HG02840 (cell line): ENCODE results near the gene PNCK.

ENCODE experiments used
- ATAC-seq: cut with Tn5 transposase; IDR thresholded peaks from one replicate; pipeline ENCODE4 v1.9.1; 2021; ENCODE audit warnings: mild to moderate bottlenecking, moderate library complexity, moderate number of reproducible peaks; ENCODE audit not compliant: unreplicated experiment, low FRiP score

Gene PNCK

DNA sequence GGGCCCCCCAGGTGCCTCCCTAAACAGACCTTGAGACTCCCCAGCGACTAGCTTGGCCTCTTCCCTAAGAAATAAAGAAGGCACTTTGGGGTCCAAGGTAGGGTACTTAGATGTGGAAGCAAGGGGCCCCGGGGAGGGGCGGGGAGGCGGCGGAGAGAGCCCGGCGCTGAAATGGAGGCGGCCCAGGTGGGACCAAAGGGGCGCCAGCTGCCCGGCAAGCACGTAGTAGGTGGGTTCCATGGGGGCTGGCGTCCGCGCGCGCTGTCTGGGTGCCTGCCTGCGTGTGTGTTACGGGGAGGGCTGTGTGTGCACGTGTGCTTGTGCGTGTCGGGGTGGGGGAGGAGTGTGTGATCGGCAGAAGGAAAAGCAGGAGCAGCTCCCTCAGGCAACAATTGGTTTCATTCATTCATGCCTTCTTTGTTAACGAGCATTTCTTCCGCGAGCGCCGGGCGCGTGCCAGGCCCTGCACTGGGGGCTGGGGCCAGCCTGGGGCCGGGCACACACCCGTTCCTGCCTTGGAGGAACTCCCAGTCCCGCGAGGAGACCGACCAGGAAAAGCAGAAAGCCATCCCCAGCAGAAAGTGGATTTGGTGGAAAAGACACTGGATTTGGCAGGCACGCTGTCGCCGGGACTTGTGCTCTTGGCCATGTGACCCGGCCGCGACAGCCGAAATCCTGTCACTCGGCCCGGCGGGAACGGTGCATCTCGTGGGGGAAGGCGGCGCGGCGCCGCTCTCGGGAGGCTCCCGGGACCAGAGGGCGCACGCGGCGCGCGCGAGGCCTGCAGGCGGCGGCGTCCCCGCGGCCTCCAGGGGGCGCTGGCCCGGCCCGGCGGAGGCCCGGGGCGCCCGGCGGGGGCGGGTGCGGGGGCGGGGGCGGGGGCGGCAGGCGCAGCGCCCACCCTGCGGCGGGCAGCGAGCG, 29.9 kb downstream of the PNCK start:
- ATAC-seq, result no peak

- ATAC-seq, result no peak
Measured at GRCh38 chrX:153642655-153643430, 30.8 kb downstream of the PNCK start.

DNA sequence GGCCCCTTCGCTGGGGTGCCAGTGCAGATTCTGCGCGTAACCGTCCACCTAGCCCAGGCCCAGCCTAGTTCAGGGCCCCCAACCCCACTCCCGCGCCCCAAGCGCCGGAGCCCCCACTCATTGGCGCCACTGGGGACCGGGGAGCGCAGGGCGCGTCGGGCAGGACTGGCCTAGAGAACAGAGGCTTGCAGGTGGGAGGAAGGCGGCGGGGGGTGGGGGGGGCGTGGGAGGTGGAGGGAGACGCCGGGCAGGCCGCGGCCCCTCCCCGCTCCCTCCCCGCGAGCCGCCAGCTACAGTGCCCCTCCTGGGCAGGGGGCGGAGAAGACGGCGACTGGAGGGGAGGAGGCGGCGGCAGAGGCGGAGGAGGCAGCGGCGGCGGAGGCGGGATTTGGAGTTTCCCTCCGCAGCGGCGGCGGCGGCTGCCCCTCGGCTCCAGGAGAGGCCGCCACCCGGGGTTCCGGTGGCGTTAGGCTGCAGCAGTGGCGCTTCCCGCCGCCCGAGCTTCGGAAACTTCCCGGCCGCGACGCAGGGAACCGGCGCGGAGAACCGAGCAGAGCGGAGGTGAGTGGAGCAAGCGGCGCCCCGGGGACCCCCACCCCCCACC, 31.5 kb downstream of the PNCK start:
- no peak for ATAC-seq

DNA sequence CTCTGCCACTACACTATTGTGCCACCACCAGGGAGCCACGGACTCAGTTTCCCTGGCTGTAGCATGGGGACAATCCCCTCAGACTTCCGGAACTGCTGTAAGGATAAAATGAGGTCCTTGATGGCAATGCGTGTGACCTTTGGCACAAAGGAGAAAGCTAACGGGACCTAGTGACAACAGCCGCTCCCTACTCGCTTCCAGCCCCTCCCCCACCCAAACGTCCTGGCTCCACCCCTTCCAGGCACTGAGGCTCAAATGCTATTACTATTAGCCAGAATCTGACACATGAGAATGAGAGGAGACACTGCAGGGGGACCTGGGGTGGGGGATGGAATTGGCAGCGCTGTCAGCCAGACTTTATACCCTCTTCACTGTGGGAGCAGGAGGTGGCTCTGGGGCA, 32.0 kb downstream of the PNCK start:
- no peak for ATAC-seq

DNA sequence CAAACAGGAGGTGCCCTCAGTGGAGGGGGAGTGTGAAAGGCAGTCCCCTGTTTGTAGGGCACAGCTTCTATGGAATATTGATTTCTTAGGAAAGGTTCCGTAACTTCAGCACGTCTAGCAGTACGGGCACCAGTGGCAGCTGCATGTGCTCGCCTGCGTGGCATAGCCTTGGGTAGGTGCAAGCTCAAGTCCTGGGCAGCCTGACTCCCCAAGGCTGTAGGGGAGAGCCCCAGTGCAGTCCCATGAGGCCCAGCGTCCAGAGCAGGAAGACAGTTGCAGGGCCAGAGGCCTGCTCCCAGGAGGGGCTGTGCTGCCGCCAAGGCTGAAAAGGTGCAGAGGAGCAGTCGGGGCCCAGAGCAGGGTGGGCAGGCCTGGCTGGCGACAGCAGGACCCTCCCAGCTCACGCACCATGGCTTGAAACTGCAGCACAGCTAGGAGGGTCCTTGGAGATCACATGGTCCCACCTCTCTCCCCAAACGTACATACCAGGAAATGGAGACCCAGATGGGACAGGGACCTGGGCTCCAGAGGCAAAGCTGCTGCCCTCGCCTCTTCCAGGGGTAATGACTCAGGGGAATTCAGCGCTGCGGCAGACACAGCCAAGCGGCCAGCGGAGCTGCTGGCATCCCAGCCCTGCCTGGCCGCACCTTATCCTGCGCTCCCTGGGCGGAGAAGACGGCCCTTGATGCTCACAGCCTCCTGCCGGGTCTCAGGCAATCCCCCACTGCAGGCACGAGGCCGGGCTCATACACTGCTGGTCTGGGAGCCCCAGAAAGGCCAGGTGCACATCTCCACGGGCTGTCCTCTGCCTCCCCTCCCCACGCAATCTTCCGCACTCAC, 32.7 kb downstream of the PNCK start:
- no peak for ATAC-seq

- no peak for ATAC-seq
Measured at GRCh38 chrX:153640045-153640686, 33.4 kb downstream of the PNCK start.

GRCh38 chrX:153639177-153640044, 34.2 kb downstream of the PNCK start:
- no peak for ATAC-seq

DNA sequence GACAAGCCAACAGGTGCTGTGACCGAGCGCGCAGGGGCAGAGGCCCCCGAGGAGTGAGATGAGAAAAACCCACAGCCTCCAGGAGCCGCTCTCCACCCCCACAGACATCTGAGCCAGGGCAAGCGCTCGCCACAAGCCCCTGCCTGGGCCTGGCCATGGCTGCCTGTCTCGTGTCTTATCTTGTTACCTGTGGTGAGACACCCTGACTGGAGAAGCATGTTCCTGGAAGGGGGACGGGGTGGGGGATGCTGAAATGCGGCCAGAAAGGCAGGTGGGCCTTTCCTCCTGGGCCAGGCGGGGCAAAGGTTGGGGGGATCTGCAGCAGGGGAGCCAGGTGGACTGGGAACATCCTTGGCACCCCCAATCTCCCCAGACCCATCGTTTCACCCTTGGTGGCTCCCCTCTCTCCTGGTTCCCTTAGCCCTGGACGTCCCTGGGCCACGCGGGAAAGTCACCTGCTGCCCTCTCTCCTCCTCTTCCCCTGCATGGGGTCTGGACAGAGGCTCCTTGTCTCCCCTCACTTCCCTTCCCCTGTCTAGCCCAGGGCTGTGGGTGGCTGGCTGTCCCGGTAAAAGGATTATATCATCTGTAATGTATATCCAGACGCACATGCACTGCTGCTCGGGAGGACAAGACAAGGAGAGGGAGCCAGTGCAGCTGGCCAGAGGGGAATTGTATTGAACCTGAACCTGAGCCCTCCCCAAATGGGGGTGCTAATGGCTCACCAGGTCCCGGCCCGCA, 35.0 kb downstream of the PNCK start:
- ATAC-seq, result no peak

- ATAC-seq, result no peak
Measured at GRCh38 chrX:153638041-153638371, 35.6 kb downstream of the PNCK start.

- no peak for ATAC-seq
Measured at GRCh38 chrX:153637121-153638040, 36.2 kb downstream of the PNCK start.

DNA sequence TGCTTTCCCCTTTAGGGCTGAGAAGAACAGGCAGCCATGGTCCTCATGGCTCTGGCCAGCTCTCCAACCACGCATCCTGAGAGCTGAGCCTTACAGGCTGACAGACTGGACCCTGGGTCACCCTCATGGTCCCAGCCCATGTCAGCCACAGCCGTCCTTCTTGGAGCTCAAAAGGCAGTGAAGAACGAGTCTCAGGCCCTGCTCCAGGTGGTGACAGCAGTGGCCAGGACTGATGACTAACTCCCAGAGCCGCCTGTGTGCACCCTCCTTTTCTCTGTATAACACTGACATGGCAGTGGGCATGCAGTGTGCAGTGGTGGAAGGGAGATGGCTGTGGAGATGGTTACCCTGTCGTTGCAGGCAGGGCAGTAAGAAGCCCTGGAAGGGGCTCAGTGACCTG, 36.9 kb downstream of the PNCK start:
- no peak for ATAC-seq

DNA sequence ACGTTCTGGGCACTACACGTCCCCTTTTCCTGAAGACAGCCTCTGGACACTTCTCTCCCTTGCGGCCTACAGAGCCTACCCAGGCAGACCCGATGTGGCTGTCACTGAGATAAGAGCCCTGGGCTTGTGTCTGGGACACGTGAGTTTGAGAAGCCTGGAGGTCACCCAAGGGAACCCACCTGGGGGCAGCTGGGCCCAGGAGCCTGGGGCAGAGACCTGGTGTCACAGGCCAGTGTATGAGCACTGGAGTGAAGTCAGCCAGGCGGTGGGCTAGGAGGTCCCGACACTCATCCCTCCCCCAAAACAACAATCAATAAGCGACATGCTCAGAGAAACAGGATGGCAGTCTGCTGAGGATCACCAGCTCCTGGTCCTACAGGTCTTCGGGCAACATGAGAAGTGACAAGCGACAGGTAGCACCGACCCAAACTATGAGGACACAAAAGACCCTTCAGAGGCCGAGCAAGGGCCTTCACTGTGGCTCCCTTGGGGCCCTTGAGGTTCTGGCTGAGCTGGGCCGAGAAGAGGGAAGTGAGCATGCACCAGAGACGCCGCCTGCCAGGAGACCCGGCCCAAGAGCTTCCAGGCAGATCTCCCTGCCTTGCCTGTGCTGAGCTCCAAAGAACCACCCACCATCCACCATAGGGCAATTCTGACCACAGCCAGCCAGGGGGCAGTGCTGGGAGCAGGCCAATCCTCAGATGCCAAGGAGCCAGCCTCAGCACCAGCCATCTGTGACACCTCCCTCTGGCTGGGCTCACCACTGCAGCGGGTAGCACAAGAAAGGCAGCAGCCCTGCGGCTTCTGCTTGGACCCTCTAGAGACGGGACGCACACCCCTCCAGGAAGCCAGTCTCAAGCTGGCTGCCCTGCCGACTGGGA, 37.6 kb downstream of the PNCK start:
- no peak for ATAC-seq

GRCh38 chrX:153635388-153635787, 38.2 kb downstream of the PNCK start:
- ATAC-seq, result no peak

GRCh38 chrX:153634832-153635231, 38.8 kb downstream of the PNCK start:
- ATAC-seq, result no peak

GRCh38 chrX:153634236-153634635, 39.4 kb downstream of the PNCK start:
- ATAC-seq, result no peak

- no peak for ATAC-seq
Measured at GRCh38 chrX:153633607-153634180, 39.9 kb downstream of the PNCK start.
